ENCODE measurements around the gene SUSD5.

Gene SUSD5

GRCh38 chr3:33218446-33219174 lies at the start of gene SUSD5:
TSS of gene SUSD5 (minus strand) at chr3:33218810. CDS start at chr3:33218797, 13 bp downstream.
- peak; percentile 69 for DNase-seq (ENCODE audit: low read depth)

- no peak for DNase-seq (ENCODE audit: low read depth)
These were observed 41.5 kb upstream of the SUSD5 start for GRCh38 chr3:33260104-33260503.

- no peak for DNase-seq (ENCODE audit: low read depth)
These were observed 37.6 kb upstream of the SUSD5 start for GRCh38 chr3:33256249-33256648.

- no peak for DNase-seq (ENCODE audit: low read depth)
These were observed 32.1 kb upstream of the SUSD5 start for GRCh38 chr3:33250712-33251111.

GRCh38 chr3:33246786-33247185 lies 28.2 kb upstream of the SUSD5 start:
- DNase-seq (ENCODE audit: low read depth): no peak

GRCh38 chr3:33240261-33240660 lies 21.7 kb upstream of the SUSD5 start:
- peak; percentile 64 for DNase-seq (ENCODE audit: low read depth)

GRCh38 chr3:33238923-33239322 lies 20.3 kb upstream of the SUSD5 start:
- DNase-seq (ENCODE audit: low read depth): no peak

GRCh38 chr3:33237439-33237838 lies 18.8 kb upstream of the SUSD5 start:
- DNase-seq (ENCODE audit: low read depth): no peak

GRCh38 chr3:33236005-33236404 lies 17.4 kb upstream of the SUSD5 start:
- no peak for DNase-seq (ENCODE audit: low read depth)

GRCh38 chr3:33233884-33234283 lies 15.3 kb upstream of the SUSD5 start:
- no peak for DNase-seq (ENCODE audit: low read depth)

- DNase-seq (ENCODE audit: low read depth): no peak
These were observed 13.3 kb upstream of the SUSD5 start for GRCh38 chr3:33231756-33232465.

GRCh38 chr3:33229947-33230346 lies 11.3 kb upstream of the SUSD5 start:
- no peak for DNase-seq (ENCODE audit: low read depth)

- DNase-seq (ENCODE audit: low read depth): no peak
These were observed 10.5 kb upstream of the SUSD5 start for GRCh38 chr3:33229066-33229465.

- DNase-seq (ENCODE audit: low read depth): no peak
These were observed 2.6 kb upstream of the SUSD5 start for GRCh38 chr3:33221241-33221640.

GRCh38 chr3:33219175-33219487 lies 521 bp upstream of the SUSD5 start:
- DNase-seq (ENCODE audit: low read depth): no peak

- peak; percentile 6 for DNase-seq (ENCODE audit: low read depth)
These were observed 654 bp downstream of the SUSD5 start for GRCh38 chr3:33217866-33218445.

- no peak for DNase-seq (ENCODE audit: low read depth)
These were observed 2.9 kb downstream of the SUSD5 start for GRCh38 chr3:33215739-33216138.

- DNase-seq (ENCODE audit: low read depth): no peak
These were observed 6.2 kb downstream of the SUSD5 start for GRCh38 chr3:33212406-33212805.

- DNase-seq (ENCODE audit: low read depth): peak; percentile 80
These were observed 7.2 kb downstream of the SUSD5 start for GRCh38 chr3:33211444-33211843.

- DNase-seq (ENCODE audit: low read depth): no peak
These were observed 9.3 kb downstream of the SUSD5 start for GRCh38 chr3:33209357-33209756.

- DNase-seq (ENCODE audit: low read depth): no peak
These were observed 15.7 kb downstream of the SUSD5 start for GRCh38 chr3:33202711-33203457.

- no peak for DNase-seq (ENCODE audit: low read depth)
These were observed 17.4 kb downstream of the SUSD5 start for GRCh38 chr3:33201195-33201594.

- no peak for DNase-seq (ENCODE audit: low read depth)
These were observed 22.1 kb downstream of the SUSD5 start for GRCh38 chr3:33196538-33196937.

All from fibroblast of gingiva (primary cell).